OCI-LY3 (cell line): ENCODE results near the gene PC.

Source experiments
- EZH2phosphoT487 ChIP-seq: fragments of 200-600 bp; shearing (Covaris generic); IDR thresholded peaks from 2 replicates; pipeline ENCODE4 v1.6.1; 2018; ENCODE audit warnings: antibody characterized with exemption, mixed run types, low read depth
- TF ChIP-seq, protein P1 (sequence below): fragments of 200-600, 300-600 bp; sonication (generic); IDR thresholded peaks from 2 replicates; pipeline ENCODE4 v1.5.1; 2014; ENCODE audit warnings: antibody characterized with exemption, low read length, low read depth

DNA sequence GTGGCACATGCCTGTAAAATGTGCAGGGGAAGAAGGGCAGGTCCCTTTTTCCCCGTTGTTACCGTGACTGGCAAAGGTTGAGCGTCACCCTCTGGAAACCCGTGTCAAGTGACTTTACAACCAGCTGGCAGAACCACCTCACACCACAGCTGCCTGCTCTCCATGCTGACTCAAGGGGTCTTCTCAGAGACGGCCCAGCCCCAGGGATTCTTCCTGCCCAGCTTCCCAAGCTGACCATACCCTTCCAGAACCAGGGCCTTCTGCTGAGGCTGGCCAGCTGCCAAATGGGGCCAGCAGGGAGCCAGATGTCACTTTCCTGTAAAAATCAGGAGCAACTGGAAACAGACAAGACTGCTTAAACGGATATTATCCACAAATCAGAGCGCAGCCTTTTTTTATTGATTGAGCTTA, 6.3 kb downstream of the PC start:
- no peak for TF ChIP-seq EZH2phosphoT487
- TF ChIP-seq, protein P1, sequence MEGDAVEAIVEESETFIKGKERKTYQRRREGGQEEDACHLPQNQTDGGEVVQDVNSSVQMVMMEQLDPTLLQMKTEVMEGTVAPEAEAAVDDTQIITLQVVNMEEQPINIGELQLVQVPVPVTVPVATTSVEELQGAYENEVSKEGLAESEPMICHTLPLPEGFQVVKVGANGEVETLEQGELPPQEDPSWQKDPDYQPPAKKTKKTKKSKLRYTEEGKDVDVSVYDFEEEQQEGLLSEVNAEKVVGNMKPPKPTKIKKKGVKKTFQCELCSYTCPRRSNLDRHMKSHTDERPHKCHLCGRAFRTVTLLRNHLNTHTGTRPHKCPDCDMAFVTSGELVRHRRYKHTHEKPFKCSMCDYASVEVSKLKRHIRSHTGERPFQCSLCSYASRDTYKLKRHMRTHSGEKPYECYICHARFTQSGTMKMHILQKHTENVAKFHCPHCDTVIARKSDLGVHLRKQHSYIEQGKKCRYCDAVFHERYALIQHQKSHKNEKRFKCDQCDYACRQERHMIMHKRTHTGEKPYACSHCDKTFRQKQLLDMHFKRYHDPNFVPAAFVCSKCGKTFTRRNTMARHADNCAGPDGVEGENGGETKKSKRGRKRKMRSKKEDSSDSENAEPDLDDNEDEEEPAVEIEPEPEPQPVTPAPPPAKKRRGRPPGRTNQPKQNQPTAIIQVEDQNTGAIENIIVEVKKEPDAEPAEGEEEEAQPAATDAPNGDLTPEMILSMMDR, result no peak
